ACC112 (cell line): ENCODE results near the gene LOXL1.

Source experiments
- H2AFZ ChIP-seq: fragments of 200-600 bp; sonication (generic); one replicate; pipeline ENCODE4 v1.6.0; 2017; ENCODE audit warnings: antibody characterized with exemption, low read length; ENCODE audit not compliant: unreplicated experiment
- H3K27ac ChIP-seq: fragments of 200-600 bp; sonication (generic); 2 replicates; pipeline ENCODE4 v1.5.1; 2014; ENCODE audit warnings: low read depth, mild to moderate bottlenecking, antibody characterized with exemption, low read length, moderate library complexity
- H3K27me3 ChIP-seq: fragments of 200-600 bp; sonication (generic); 2 replicates; pipeline ENCODE4 v1.6.1; 2014; ENCODE audit warnings: mild to moderate bottlenecking, antibody characterized with exemption, low read length, moderate library complexity, mixed read lengths; ENCODE audit not compliant: insufficient read depth
- H3K36me3 ChIP-seq: fragments of 200-600 bp; sonication (generic); 2 replicates; pipeline ENCODE4 v1.6.1; 2016; ENCODE audit warnings: mild to moderate bottlenecking, antibody characterized with exemption, low read length, moderate library complexity, mixed read lengths; ENCODE audit not compliant: insufficient read depth
- H3K4me1 ChIP-seq: fragments of 200-600 bp; sonication (generic); one replicate; pipeline ENCODE4 v1.6.1; 2016; ENCODE audit warnings: low read length, mixed read lengths; ENCODE audit not compliant: insufficient read depth, unreplicated experiment, control insufficient read depth
- H3K4me3 ChIP-seq: fragments of 200-600 bp; sonication (generic); 2 replicates; pipeline ENCODE4 v1.5.1; 2014; ENCODE audit warnings: mild to moderate bottlenecking, low read depth, low read length
- H3K79me2 ChIP-seq: fragments of 200-600 bp; sonication (generic); one replicate; pipeline ENCODE4 v1.6.0; 2016; ENCODE audit warnings: low read length; ENCODE audit not compliant: control insufficient read depth, unreplicated experiment, insufficient read depth

Gene LOXL1

DNA sequence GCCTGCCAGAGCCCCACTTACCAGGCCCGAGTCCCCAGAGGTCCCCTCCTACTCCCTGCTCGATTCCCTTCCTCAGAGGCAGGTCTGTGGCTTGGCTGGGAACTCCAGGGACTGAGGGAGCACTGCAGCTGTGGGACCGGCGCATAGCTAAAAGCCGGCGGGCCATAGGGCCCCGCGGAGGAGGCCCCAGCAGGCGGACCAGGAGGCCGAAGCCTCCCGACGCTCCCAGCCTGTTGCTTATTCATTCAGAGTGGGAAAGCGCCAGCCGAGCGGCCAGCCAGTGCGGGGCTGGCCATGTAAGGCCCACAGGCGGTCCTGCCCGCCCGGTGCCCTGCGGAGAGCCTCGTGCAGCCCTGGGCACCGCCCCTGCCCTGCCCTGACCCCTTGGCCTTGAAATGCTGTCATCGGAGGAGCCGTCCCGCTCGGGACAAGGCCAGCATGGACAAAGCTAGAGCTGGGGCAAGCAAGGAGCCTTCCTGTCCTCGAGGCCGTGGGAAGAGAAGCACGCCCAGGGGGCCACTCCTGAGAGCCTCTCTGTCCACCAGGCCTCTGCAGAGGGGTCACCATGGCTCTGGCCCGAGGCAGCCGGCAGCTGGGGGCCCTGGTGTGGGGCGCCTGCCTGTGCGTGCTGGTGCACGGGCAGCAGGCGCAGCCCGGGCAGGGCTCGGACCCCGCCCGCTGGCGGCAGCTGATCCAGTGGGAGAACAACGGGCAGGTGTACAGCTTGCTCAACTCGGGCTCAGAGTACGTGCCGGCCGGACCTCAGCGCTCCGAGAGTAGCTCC, at the start of gene LOXL1:
LOXL1 (plus strand) TSS at position 244 of the 784 bp plus-strand sequence; CDS start at position 566, 322 bp downstream.
- H3K36me3 ChIP-seq, result no peaks in the 10 kb centered on the region
- H3K27me3 ChIP-seq, result no peaks in the 10 kb centered on the region
- peaks cover 86% of the 10 kb centered on the region for H3K79me2 ChIP-seq
- H2AFZ ChIP-seq, result peak within 1 kb of the TSS; percentile 7
- H3K4me3 ChIP-seq, result peak within 1 kb of the TSS; percentile 95
- H3K27ac ChIP-seq, result peak within 1 kb of the TSS; percentile 86
- peaks cover 73% of the 10 kb centered on the region for H3K4me1 ChIP-seq

- Histone ChIP-seq H3K79me2 (no peaks in the 10 kb centered on the region), H3K27ac (no peak overlapping the region), H3K36me3 (no peaks in the 10 kb centered on the region), H3K4me3 (no peak overlapping the region), H2AFZ (no peak overlapping the region), H3K4me1 (no peaks in the 10 kb centered on the region), H3K27me3 (peaks cover 25% of the 10 kb centered on the region)
Measured at GRCh38 chr15:73879426-73879825, 46.8 kb upstream of the LOXL1 start.

- Histone ChIP-seq H3K4me3 (no peak overlapping the region), H3K79me2 (no peaks in the 10 kb centered on the region), H3K36me3 (no peaks in the 10 kb centered on the region), H3K4me1 (no peaks in the 10 kb centered on the region), H3K27ac (no peak overlapping the region), H2AFZ (no peak overlapping the region), H3K27me3 (peaks cover 37% of the 10 kb centered on the region)
Measured at GRCh38 chr15:73881579-73882320, 44.5 kb upstream of the LOXL1 start.

DNA sequence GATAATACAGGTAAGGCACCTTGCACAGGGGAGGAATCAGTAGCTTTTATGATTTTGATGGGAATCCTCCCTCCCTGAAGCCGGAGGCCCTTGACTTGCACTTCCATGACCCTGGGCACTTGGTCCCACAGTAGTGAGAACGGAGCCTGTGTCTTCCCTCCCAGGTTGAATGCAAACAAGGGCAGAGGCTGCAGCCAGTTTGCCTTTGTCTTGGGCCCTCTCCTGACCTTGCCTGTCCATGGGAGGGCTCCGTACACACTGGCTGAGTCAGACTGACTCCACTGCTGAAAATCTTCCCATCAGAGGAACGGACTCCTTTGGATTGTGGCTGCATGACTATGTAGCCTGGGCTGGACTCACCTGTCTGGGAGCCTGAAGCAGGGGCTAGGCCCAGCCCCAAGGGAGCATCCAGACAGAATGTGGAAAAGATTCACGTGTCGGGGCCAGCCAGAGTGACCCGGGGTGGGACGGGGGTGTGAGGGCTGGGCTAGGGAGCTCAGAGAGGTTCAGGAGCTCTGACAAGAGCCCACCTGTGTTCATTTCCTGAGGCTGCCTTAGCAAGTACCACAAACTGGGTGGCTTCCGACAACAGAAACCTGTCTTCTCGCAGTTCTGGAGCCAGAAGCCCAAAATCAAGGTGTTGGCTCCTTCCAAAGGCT, 43.4 kb upstream of the LOXL1 start:
- peaks cover 40% of the 10 kb centered on the region for H3K27me3 ChIP-seq
- no peak overlapping the region for H2AFZ ChIP-seq
- no peaks in the 10 kb centered on the region for H3K4me1 ChIP-seq
- no peaks in the 10 kb centered on the region for H3K36me3 ChIP-seq
- no peak overlapping the region for H3K4me3 ChIP-seq
- H3K79me2 ChIP-seq, result no peaks in the 10 kb centered on the region
- no peak overlapping the region for H3K27ac ChIP-seq

DNA sequence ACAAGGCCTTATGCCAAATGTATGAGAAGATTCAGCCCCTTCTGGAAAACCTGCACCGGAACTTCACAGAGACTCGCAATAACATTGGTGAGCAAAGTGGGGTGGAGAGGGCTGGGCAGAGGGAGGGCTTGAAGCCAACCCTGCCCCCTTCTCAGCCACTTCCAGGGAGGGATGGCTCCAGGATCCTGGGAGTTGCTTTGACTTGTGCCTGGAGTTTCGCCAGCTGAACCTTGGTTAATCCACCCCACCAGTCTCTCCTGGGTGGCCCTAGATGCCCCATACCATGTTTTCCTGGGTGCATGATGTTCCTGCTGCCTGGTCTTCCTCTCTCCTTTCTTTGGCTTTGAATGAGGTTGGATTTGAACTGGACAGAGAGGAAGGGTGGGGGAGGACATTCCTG, 42.1 kb upstream of the LOXL1 start:
- no peak overlapping the region for H2AFZ ChIP-seq
- H3K36me3 ChIP-seq, result no peaks in the 10 kb centered on the region
- peaks cover 52% of the 10 kb centered on the region for H3K27me3 ChIP-seq

DNA sequence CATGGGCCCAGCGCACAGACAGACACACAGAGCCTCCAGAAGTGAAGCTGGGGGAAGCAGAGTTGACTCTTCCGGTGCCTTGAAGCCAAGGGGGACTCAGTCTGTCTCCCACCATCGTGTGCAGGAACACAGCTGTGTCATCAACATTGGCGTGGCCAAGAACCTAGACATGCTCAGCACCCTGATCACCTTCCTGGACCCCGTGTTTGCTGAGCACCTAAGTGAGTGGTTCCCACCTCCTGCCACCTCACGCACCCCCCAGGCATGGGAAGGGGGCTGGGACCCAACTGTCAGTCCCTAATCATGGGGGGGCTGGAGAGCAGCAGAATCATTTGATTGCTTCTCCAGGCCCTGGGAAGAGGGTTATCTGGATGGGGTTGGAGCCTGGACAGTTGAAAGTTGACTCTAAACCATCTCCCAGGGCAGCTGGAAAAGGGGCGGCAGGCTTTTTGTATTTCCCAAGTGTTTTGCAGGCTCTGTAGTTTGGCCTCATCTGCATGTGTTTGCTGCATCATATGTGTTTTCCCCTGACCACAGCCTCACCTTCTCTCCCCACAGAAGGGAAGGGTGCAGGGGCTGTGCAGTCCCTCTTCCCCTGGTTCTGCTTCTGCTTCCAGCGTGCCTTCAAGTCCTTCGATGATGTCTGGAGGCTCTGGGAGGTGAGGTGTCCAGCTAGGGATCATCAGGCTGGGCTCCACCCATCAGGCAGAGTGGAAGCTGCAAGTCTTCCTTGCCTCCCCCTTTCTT, 40.1 kb upstream of the LOXL1 start:
- Histone ChIP-seq H2AFZ (no peak overlapping the region), H3K4me1 (no peaks in the 10 kb centered on the region), H3K79me2 (no peaks in the 10 kb centered on the region), H3K36me3 (no peaks in the 10 kb centered on the region), H3K27ac (no peak overlapping the region), H3K27me3 (peaks cover 70% of the 10 kb centered on the region), H3K4me3 (no peak overlapping the region)

More for the DNA sequence above, 42.1 kb upstream of the LOXL1 start:
- H3K79me2 ChIP-seq, result no peaks in the 10 kb centered on the region
- no peak overlapping the region for H3K27ac ChIP-seq
- H3K4me3 ChIP-seq, result no peak overlapping the region
- no peaks in the 10 kb centered on the region for H3K4me1 ChIP-seq

GRCh38 chr15:73886717-73887345, 39.4 kb upstream of the LOXL1 start:
- Histone ChIP-seq H3K27ac (no peak overlapping the region), H3K27me3 (peaks cover 68% of the 10 kb centered on the region), H3K36me3 (no peaks in the 10 kb centered on the region), H3K79me2 (no peaks in the 10 kb centered on the region), H3K4me1 (no peaks in the 10 kb centered on the region), H3K4me3 (no peak overlapping the region), H2AFZ (no peak overlapping the region)

- H3K4me3 ChIP-seq, result no peak overlapping the region
- H3K79me2 ChIP-seq, result no peaks in the 10 kb centered on the region
- H3K27ac ChIP-seq, result no peak overlapping the region
- no peaks in the 10 kb centered on the region for H3K4me1 ChIP-seq
- no peak overlapping the region for H2AFZ ChIP-seq
- H3K36me3 ChIP-seq, result no peaks in the 10 kb centered on the region
- peaks cover 64% of the 10 kb centered on the region for H3K27me3 ChIP-seq
Measured at GRCh38 chr15:73887481-73887880, 38.8 kb upstream of the LOXL1 start.

GRCh38 chr15:73888224-73889041, 37.8 kb upstream of the LOXL1 start:
- no peaks in the 10 kb centered on the region for H3K4me1 ChIP-seq
- no peak overlapping the region for H3K27ac ChIP-seq
- H3K4me3 ChIP-seq, result no peak overlapping the region
- H2AFZ ChIP-seq, result no peak overlapping the region
- no peaks in the 10 kb centered on the region for H3K79me2 ChIP-seq
- no peaks in the 10 kb centered on the region for H3K36me3 ChIP-seq
- H3K27me3 ChIP-seq, result peaks cover 54% of the 10 kb centered on the region
